Lung (tissue), 12 donors: ENCODE data around the gene METAP1. TPM values are rescaled to one million over a fixed set of nuclear protein-coding genes. Genes with fewer than 3 reads are reported as not detected.
"Not testable (repeated sequence)": the region's sequence is repeated elsewhere in the genome, so short reads cannot be mapped to it uniquely, and the experiment has no call there.

Experiments
- ATAC-seq: fragments of 200-7000 bp; cut with Tn5 transposase; one replicate; pipeline ENCODE4 v1.9.1; 2020; ENCODE audit warnings: moderate number of reproducible peaks; ENCODE audit not compliant: insufficient read depth, low FRiP score
- DNase-seq, 3 donors: peaks; one replicate each; pipeline ENCODE4 v3.0.0-alpha.2; 2013 to 2017
- H3K27ac ChIP-seq, 2 donors: one replicate each; pipeline ENCODE4 v1.5.1; 2013; ENCODE audit warnings: mild to moderate bottlenecking in 2 of 2, moderate library complexity in 2 of 2, control low read depth in 1 of 2, inconsistent platforms in 1 of 2, low read depth in 1 of 2, low read length in 1 of 2
- H3K27me3 ChIP-seq, 3 donors: one replicate each; pipeline ENCODE4 v1.5.1; 2013; ENCODE audit warnings: low read length in 2 of 3; ENCODE audit not compliant: control insufficient read depth in 3 of 3, insufficient read depth in 3 of 3
- H3K36me3 ChIP-seq, 4 donors: one replicate each; pipeline ENCODE4 v1.5.1; 2013; ENCODE audit warnings: low read length in 4 of 4, mild to moderate bottlenecking in 1 of 4, moderate library complexity in 1 of 4; ENCODE audit not compliant: control insufficient read depth in 4 of 4, insufficient read depth in 4 of 4
- H3K4me1 ChIP-seq, 5 donors: one replicate each; pipeline ENCODE4 v1.5.1; 2013; ENCODE audit warnings: low read length in 5 of 5, mild to moderate bottlenecking in 2 of 5, moderate library complexity in 1 of 5; ENCODE audit not compliant: control insufficient read depth in 5 of 5, insufficient read depth in 5 of 5
- H3K4me3 ChIP-seq: one replicate; pipeline ENCODE4 v1.5.1; 2013; ENCODE audit warnings: mild to moderate bottlenecking, control low read depth, moderate library complexity
- H3K9ac ChIP-seq, 2 donors: one replicate each; pipeline ENCODE4 v1.5.1; 2013; ENCODE audit warnings: low read length in 2 of 2, control low read depth in 1 of 2; ENCODE audit not compliant: insufficient read depth in 1 of 2
- H3K9me3 ChIP-seq, 4 donors: one replicate each; pipeline ENCODE4 v1.5.1; 2013; ENCODE audit warnings: low read length in 3 of 4, mild to moderate bottlenecking in 1 of 4, moderate library complexity in 1 of 4; ENCODE audit not compliant: control insufficient read depth in 4 of 4, insufficient read depth in 3 of 4
- CTCF ChIP-seq: IDR thresholded peaks from 2 replicates; pipeline ENCODE4 v1.5.1; 2012; ENCODE audit warnings: mild to moderate bottlenecking; ENCODE audit errors: control extremely low read depth, extremely low read depth
- WGBS, 2 donors: extraction: QIAGEN DNeasy Blood & Tissue Kit; methylation state at CpG; one replicate each; pipeline ENCODE4 v1.1.7; 2013; 5-methylcytosine and 5-hydroxymethylcytosine counted together
- polyA plus RNA-seq, 2 donors: library from polyadenylated mRNA; stranded (reverse); fragments of 200-250 nt; gene quantifications; one replicate each; pipeline ENCODE4 v1.2.1, GENCODE V29; 2013
- total RNA-seq, 2 donors: library from RNA; depleted of rRNA in 1 of 2; stranded (reverse); fragments of >200 nt in 1 of 2; gene quantifications; one replicate each; pipeline ENCODE4 v1.2.1, GENCODE V29; 2014 to 2021
- donor health status: control.
- donor health status: control.
- donor health status: Bipolar disorder and iron deficiency.
- donor health status: healthy.
- donor health status: DM: yes; HTN: yes; CAD: no.

The METAP1 gene
- total and polyA plus RNA-seq, 4 donors: 19.1 to 38.4 (median 27.6) TPM

DNA sequence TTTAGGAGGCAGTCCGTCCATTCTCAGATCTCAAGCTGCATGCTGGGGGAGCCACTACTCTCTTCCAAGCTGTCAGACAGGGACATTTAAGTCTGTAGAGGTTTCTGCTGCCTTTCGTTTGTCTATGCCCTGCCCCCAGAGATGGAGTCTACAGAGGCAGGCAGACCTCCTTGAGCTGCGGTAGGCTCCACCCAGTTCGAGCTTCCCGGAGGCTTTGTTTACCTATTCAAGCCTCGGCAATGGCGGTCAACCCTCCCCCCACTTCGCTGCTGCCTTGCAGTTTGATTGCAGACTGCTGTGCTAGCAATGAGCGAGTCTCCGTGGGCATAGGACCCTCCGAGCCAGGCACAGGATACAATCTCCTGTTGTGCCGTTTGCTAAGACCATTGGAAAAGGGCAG is 103.8 kb downstream of the METAP1 start:
- TF ChIP-seq CTCF: no peak
- whole genome bisulfite sequencing, 2 donors: 86 to 92% methylated on average over 12 of the region's 12 CpGs
- Histone ChIP-seq H3K9me3 (no peaks in the 10 kb centered on the region), H3K27me3 (no peaks in the 10 kb centered on the region), H3K27ac (no peak overlapping the region), H3K4me1 (no peaks in the 10 kb centered on the region), H3K9ac (no peak overlapping the region), H3K4me3 (no peak overlapping the region), H3K36me3 (peaks cover 0 to 3% (median 0%) of the 10 kb centered on the region in 4 donors)
- ATAC-seq: no peak
- DNase-seq: no peak

DNA sequence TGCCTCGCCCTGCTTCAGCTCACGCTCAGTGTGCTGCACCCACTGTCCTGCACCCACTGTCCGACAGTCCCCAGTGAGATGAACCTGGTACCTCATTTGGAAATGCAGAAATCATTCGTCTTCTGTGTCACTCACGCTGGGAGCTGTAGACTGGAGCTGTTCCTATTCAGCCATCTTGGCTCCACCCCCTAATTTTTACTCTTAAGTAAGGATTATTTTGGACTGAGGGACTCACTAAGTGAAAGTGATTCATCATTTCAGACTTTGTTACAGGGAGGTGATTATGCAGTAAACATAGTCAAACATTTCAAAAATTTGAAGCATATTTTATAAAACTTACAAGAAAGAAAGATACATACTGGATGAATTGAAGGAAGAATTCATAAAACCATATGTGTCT is 104.3 kb downstream of the METAP1 start:
- H3K4me3 ChIP-seq, ATAC-seq, H3K9me3 ChIP-seq, DNase-seq, H3K27me3 ChIP-seq, H3K27ac ChIP-seq, H3K36me3 ChIP-seq, H3K4me1 ChIP-seq, H3K9ac ChIP-seq: not testable (repeated sequence)
- WGBS, 2 donors: 78 to 95% methylated on average over 5 of the region's 5 CpGs

GRCh38 chr4:99100876-99101275 is 105.4 kb downstream of the METAP1 start:
- no peaks in the 10 kb centered on the region for H3K4me1 ChIP-seq
- TF ChIP-seq CTCF: no peak
- WGBS, 2 donors: 93 to 96% methylated on average over 1 of the region's 1 CpG
- no peaks in the 10 kb centered on the region for H3K27me3 ChIP-seq
- H3K4me3 ChIP-seq: no peak overlapping the region
- H3K36me3 ChIP-seq: peaks cover 0 to 3% (median 0%) of the 10 kb centered on the region in 4 donors
- no peaks in the 10 kb centered on the region for H3K9me3 ChIP-seq
- no peak overlapping the region for H3K9ac ChIP-seq
- DNase-seq (no peak), ATAC-seq (no peak)
- H3K27ac ChIP-seq: no peak overlapping the region

DNA sequence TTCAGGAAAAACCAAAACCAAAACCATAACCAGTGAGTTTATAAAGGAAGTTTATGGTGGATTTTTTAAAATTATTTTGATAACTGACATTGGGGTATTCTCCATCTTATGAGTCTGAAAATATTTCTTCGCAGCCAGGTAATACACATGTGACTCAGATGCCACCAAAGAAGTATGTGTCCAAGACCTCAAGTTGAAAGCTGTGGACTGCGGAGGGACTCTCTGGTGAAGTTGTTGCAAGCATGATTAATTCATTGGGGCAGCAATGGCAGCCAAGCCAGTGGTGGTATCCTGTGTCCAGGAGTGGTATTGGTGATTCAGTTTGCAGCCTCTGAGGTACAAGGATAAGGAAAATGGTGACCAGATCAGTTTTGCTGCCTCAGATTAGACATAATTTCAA is 107.1 kb downstream of the METAP1 start:
- Histone ChIP-seq H3K27ac (no peak overlapping the region), H3K4me3 (no peak overlapping the region), H3K9ac (no peak overlapping the region), H3K36me3 (peaks cover 0 to 3% (median 0%) of the 10 kb centered on the region in 4 donors), H3K27me3 (no peaks in the 10 kb centered on the region), H3K9me3 (no peaks in the 10 kb centered on the region), H3K4me1 (no peaks in the 10 kb centered on the region)
- TF ChIP-seq CTCF: no peak
- ATAC-seq (no peak), DNase-seq (no peak)
- 94 to 97% methylated on average over 2 of the region's 2 CpGs for WGBS, 2 donors
